Hepatocyte (in vitro differentiated cells): ENCODE measurements around the gene VPS54. TPM values are rescaled to one million over a fixed set of nuclear protein-coding genes. Genes with fewer than 3 reads are reported as not detected.

Source experiments
- DNase-seq: peaks from one replicate; pipeline ENCODE4 v3.0.0-alpha.2; 2016; ENCODE audit warnings: low spot score
- H2AFZ ChIP-seq: fragments of 200-600 bp; sonication (generic); 2 replicates; pipeline ENCODE4 v1.6.0; 2016; ENCODE audit warnings: antibody characterized with exemption, mild to moderate bottlenecking
- H3K27ac ChIP-seq: fragments of 200-600 bp; sonication (generic); 2 replicates; pipeline ENCODE4 v1.5.1; 2016; ENCODE audit warnings: mild to moderate bottlenecking
- H3K27me3 ChIP-seq: fragments of 200-600 bp; sonication (generic); 2 replicates; pipeline ENCODE4 v1.6.1; 2016
- H3K36me3 ChIP-seq: fragments of 200-600 bp; sonication (generic); replicated peaks from 2 replicates; pipeline ENCODE4 v1.5.1; 2016; ENCODE audit warnings: low read depth; ENCODE audit not compliant: insufficient read depth
- H3K4me1 ChIP-seq: fragments of 200-600 bp; sonication (generic); 2 replicates; pipeline ENCODE4 v1.5.1; 2016; ENCODE audit warnings: mild to moderate bottlenecking, moderate library complexity; ENCODE audit not compliant: insufficient read depth
- H3K4me2 ChIP-seq: fragments of 200-600 bp; sonication (generic); 2 replicates; pipeline ENCODE4 v1.6.0; 2016
- H3K4me3 ChIP-seq: fragments of 200-600 bp; sonication (generic); 2 replicates; pipeline ENCODE4 v1.5.1; 2016; ENCODE audit warnings: mild to moderate bottlenecking
- H3K79me2 ChIP-seq: fragments of 200-600 bp; sonication (generic); 2 replicates; pipeline ENCODE4 v1.6.0; 2017; ENCODE audit warnings: mild to moderate bottlenecking
- H3K9me2 ChIP-seq: fragments of 200-600 bp; sonication (generic); replicated peaks from 2 replicates; pipeline ENCODE4 v1.6.0; 2017; ENCODE audit warnings: mild to moderate bottlenecking; ENCODE audit not compliant: insufficient read depth
- H3K9me3 ChIP-seq: fragments of 200-600 bp; sonication (generic); 2 replicates; pipeline ENCODE4 v1.5.1; 2016; ENCODE audit warnings: low read depth, mild to moderate bottlenecking
- H4K20me1 ChIP-seq: fragments of 200-600 bp; sonication (generic); 2 replicates; pipeline ENCODE4 v1.6.0; 2016; ENCODE audit warnings: mild to moderate bottlenecking; ENCODE audit not compliant: insufficient read depth, poor library complexity, severe bottlenecking
- CTCF ChIP-seq: fragments of 200-600 bp; sonication (generic); IDR thresholded peaks from 2 replicates; pipeline ENCODE4 v1.5.1; 2016; ENCODE audit warnings: antibody characterized with exemption, mild to moderate bottlenecking; ENCODE audit not compliant: poor library complexity
- EZH2 ChIP-seq: fragments of 200-600 bp; sonication (generic); IDR thresholded peaks from 2 replicates; pipeline ENCODE4 v1.6.1; 2016; ENCODE audit warnings: antibody characterized with exemption, mild to moderate bottlenecking, borderline replicate concordance
- EZH2phosphoT487 ChIP-seq: fragments of 200-600 bp; sonication (generic); IDR thresholded peaks from one replicate; pipeline ENCODE4 v1.6.1; 2018; ENCODE audit warnings: antibody characterized with exemption, mild to moderate bottlenecking, low read depth, moderate library complexity; ENCODE audit not compliant: unreplicated experiment, severe bottlenecking
- WGBS: methylation state at CpG from one replicate; pipeline ENCODE4 v1.1.6; 2016; ENCODE audit warnings: low lambda C conversion rate; ENCODE audit errors: missing lambda C conversion rate; 5-methylcytosine and 5-hydroxymethylcytosine counted together
- polyA plus RNA-seq: library from polyadenylated mRNA; unstranded; fragments of >200 nt; fragmentation: Nextera tagmentation; extraction: Ambion mirVana; gene quantifications from 2 replicates; pipeline ENCODE4 v1.2.1, GENCODE V29; 2016
- total RNA-seq: library from RNA; depleted of rRNA; stranded (reverse); fragments of >200 nt; gene quantifications from 2 replicates; pipeline ENCODE4 v1.2.3, GENCODE V29; 2014

The VPS54 gene
- total and polyA plus RNA-seq, 2 experiments from 2014 or later, result 14.5 to 40.5 TPM

GRCh38 chr2:64025741-64026140 lies 6.5 kb upstream of the VPS54 start:
- Histone ChIP-seq H3K4me1 (peaks cover 12% of the 10 kb centered on the region), H3K36me3 (no peaks in the 10 kb centered on the region), H4K20me1 (no peaks in the 10 kb centered on the region), H3K4me3 (no peak overlapping the region), H3K79me2 (no peaks in the 10 kb centered on the region), H3K9me2 (no peaks in the 10 kb centered on the region), H3K4me2 (no peak overlapping the region), H2AFZ (no peak overlapping the region), H3K27me3 (no peaks in the 10 kb centered on the region), H3K9me3 (no peaks in the 10 kb centered on the region), H3K27ac (no peak overlapping the region)
- WGBS, result 85% methylated on average over 3 of the region's 3 CpGs
- TF ChIP-seq EZH2phosphoT487 (no peak), EZH2 (no peak), CTCF (no peak)
- DNase-seq, result no peak

GRCh38 chr2:64024259-64024949 lies 5.2 kb upstream of the VPS54 start:
- DNase-seq, result peak; percentile 19
- H3K4me2 ChIP-seq, result peak overlapping the region; percentile 41
- no peaks in the 10 kb centered on the region for H3K27me3 ChIP-seq
- peaks cover 25% of the 10 kb centered on the region for H3K4me1 ChIP-seq
- WGBS, result 56% methylated on average over 3 of the region's 3 CpGs
- no peak for TF ChIP-seq EZH2phosphoT487
- no peak for TF ChIP-seq CTCF
- TF ChIP-seq EZH2, result no peak
- H3K9me3 ChIP-seq, result no peaks in the 10 kb centered on the region
- peak overlapping the region; percentile 66 for H3K27ac ChIP-seq
- no peaks in the 10 kb centered on the region for H3K36me3 ChIP-seq
- no peak overlapping the region for H3K4me3 ChIP-seq
- no peak overlapping the region for H2AFZ ChIP-seq
- no peaks in the 10 kb centered on the region for H3K79me2 ChIP-seq
- H4K20me1 ChIP-seq, result no peaks in the 10 kb centered on the region
- H3K9me2 ChIP-seq, result no peaks in the 10 kb centered on the region

GRCh38 chr2:64023485-64024258 lies 4.4 kb upstream of the VPS54 start:
- no peaks in the 10 kb centered on the region for H3K79me2 ChIP-seq
- H3K4me3 ChIP-seq, result no peak overlapping the region
- peak overlapping the region; percentile 41 for H3K4me2 ChIP-seq
- no peaks in the 10 kb centered on the region for H4K20me1 ChIP-seq
- peak overlapping the region; percentile 66 for H3K27ac ChIP-seq
- H3K36me3 ChIP-seq, result no peaks in the 10 kb centered on the region
- no peak overlapping the region for H2AFZ ChIP-seq
- no peak for DNase-seq
- TF ChIP-seq CTCF (no peak), EZH2 (no peak), EZH2phosphoT487 (no peak)
- WGBS, result 74% methylated on average over 4 of the region's 4 CpGs
- H3K9me2 ChIP-seq, result no peaks in the 10 kb centered on the region
- H3K9me3 ChIP-seq, result no peaks in the 10 kb centered on the region
- H3K27me3 ChIP-seq, result no peaks in the 10 kb centered on the region
- peaks cover 25% of the 10 kb centered on the region for H3K4me1 ChIP-seq
